NT2/D1 (cell line): Measurements from ENCODE around the gene MAGEA4.

Source experiments
- SUZ12 ChIP-seq: IDR thresholded peaks from 2 replicates; pipeline ENCODE4 v1.6.1; 2011; ENCODE audit not compliant: insufficient read length, insufficient read depth; ENCODE audit errors: extremely low read depth
- ZNF274 ChIP-seq: IDR thresholded peaks from 2 replicates; pipeline ENCODE4 v1.6.1; 2011; ENCODE audit warnings: mild to moderate bottlenecking, low read depth, low read length

DNA sequence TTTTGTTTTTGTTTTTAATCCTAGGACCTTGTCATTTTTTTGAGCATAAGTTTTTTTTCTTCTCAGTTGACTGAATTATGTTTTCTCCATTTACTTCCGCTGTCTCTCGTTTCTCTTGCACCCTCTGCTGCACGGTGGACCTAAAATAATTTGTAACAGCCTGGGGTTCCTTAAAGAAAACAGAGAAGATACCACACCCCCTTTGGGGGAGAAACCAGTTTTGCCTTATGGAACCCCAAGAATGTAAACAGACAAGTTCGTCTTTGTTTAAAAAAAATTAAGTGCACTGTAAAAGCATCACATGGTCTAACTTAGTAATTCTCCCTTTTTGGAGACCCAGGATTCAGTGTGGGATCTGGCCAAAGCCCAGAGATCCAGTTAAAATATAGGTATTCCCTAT lies 32.8 kb upstream of the MAGEA4 start:
- no peak for TF ChIP-seq ZNF274
- TF ChIP-seq SUZ12: no peak
